Measurements from ENCODE around the gene RFC1. TPM values are rescaled to one million over a fixed set of nuclear protein-coding genes. Genes with fewer than 3 reads are reported as not detected.
A peak's percentile ranks its signal among the peaks of the same experiment; 100 is the strongest.
"Not testable (repeated sequence)": the region's sequence is repeated elsewhere in the genome, so short reads cannot be mapped to it uniquely, and the experiment has no call there.

Gene RFC1
- total RNA-seq, 2 experiments from 2014 or later: 97.0 to 104 TPM

DNA sequence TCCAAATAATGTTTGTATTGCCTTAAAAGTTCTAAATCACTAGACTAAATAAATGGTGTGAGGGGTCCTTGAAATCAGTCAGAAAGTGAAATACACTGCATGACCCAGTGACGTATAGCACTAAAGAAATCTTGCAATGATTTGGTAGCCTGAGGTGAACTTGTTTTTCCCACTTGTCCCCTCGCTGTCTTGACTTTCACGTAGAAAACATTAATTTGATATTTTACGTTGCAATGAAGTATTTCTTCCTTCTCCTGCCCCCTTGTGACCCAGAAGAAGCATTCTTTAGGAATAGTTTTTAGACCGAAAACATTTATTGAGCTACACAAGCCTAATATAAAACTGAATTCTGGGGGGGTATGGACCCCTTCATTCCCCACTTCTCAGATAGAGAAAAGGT, 44.3 kb upstream of the RFC1 start:
- POLR2A ChIA-PET: no interaction called here
- Histone ChIP-seq H3K4me3 (ENCODE audit: low read length) (no peak overlapping the region), H3K9me3 (ENCODE audit: control insufficient read depth in 1 of 2, insufficient read depth in 1 of 2, low read length in 2 of 2) (no peaks in the 10 kb centered on the region), H3K4me1 (ENCODE audit: insufficient read depth, low read length) (no peaks in the 10 kb centered on the region), H3K27me3 (ENCODE audit: control insufficient read depth in 1 of 2, insufficient read depth in 2 of 2, low read length in 2 of 2) (no peaks in the 10 kb centered on the region), H3K36me3 (ENCODE audit: insufficient read depth, low read length) (no peaks in the 10 kb centered on the region), H3K27ac (ENCODE audit: low read depth in 1 of 2, low read length in 2 of 2) (no peak overlapping the region)
- TF ChIP-seq, protein P1, sequence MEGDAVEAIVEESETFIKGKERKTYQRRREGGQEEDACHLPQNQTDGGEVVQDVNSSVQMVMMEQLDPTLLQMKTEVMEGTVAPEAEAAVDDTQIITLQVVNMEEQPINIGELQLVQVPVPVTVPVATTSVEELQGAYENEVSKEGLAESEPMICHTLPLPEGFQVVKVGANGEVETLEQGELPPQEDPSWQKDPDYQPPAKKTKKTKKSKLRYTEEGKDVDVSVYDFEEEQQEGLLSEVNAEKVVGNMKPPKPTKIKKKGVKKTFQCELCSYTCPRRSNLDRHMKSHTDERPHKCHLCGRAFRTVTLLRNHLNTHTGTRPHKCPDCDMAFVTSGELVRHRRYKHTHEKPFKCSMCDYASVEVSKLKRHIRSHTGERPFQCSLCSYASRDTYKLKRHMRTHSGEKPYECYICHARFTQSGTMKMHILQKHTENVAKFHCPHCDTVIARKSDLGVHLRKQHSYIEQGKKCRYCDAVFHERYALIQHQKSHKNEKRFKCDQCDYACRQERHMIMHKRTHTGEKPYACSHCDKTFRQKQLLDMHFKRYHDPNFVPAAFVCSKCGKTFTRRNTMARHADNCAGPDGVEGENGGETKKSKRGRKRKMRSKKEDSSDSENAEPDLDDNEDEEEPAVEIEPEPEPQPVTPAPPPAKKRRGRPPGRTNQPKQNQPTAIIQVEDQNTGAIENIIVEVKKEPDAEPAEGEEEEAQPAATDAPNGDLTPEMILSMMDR (IDR thresholded peaks at IDR 0.05): peak; percentile 12
- Mint-ChIP-seq H3K9me3 (no peaks in the 10 kb centered on the region), H3K27me3 (no peaks in the 10 kb centered on the region), H3K27ac (no peak overlapping the region), H3K4me1 (ENCODE audit: low read depth) (no peaks in the 10 kb centered on the region), H3K36me3 (ENCODE audit: low read depth) (no peaks in the 10 kb centered on the region), H3K4me3 (no peak overlapping the region)
- DNase-seq (peak in 3 of 14 experiments; percentile 2 to 13 (median 4)), ATAC-seq (ENCODE audit: poor library complexity) (no peak)
- CTCF ChIA-PET: no interaction called here
- intact Hi-C loops (cut with DNase I, micrococcal nuclease): loop anchor here in 1 of 2 experiments (5.0 kb wide), 1 partner anchor 508 kb away; no protein-coding TSS in a partner anchor

DNA sequence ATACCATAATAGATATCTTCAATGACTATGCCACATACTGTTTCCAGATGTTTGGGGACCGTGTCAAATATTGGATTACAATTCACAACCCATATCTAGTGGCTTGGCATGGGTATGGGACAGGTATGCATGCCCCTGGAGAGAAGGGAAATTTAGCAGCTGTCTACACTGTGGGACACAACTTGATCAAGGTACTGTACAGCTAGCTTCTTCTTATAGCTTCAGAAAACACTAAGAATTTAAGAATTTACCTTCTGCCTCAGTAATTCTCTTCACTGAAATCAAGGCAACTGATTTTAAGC, 41.4 kb upstream of the RFC1 start:
- CTCF ChIA-PET: interaction anchor here (2.3 kb wide), 1 partner anchor 10 kb away, joined by 6 read pairs; no protein-coding TSS in a partner anchor
- H3K4me3 ChIP-seq (ENCODE audit: low read length): no peak overlapping the region
- Mint-ChIP-seq H3K4me3 (no peak overlapping the region), H3K27ac (no peak overlapping the region), H3K4me1 (ENCODE audit: low read depth) (no peaks in the 10 kb centered on the region), H3K27me3 (no peaks in the 10 kb centered on the region), H3K9me3 (no peaks in the 10 kb centered on the region), H3K36me3 (ENCODE audit: low read depth) (no peaks in the 10 kb centered on the region)
- H3K4me1 ChIP-seq (ENCODE audit: insufficient read depth, low read length): no peaks in the 10 kb centered on the region
- TF ChIP-seq, protein P1 (IDR thresholded peaks at IDR 0.05): no peak
- ATAC-seq (ENCODE audit: poor library complexity): no peak
- H3K27ac ChIP-seq (ENCODE audit: low read depth in 1 of 2, low read length in 2 of 2): no peak overlapping the region
- H3K36me3 ChIP-seq (ENCODE audit: insufficient read depth, low read length): no peaks in the 10 kb centered on the region
- no peaks in the 10 kb centered on the region for H3K9me3 ChIP-seq (ENCODE audit: control insufficient read depth in 1 of 2, insufficient read depth in 1 of 2, low read length in 2 of 2)
- POLR2A ChIA-PET: no interaction called here
- H3K27me3 ChIP-seq (ENCODE audit: control insufficient read depth in 1 of 2, insufficient read depth in 2 of 2, low read length in 2 of 2): no peaks in the 10 kb centered on the region
- no peak for DNase-seq
- intact Hi-C loops (cut with DNase I, micrococcal nuclease): no loop called here

DNA sequence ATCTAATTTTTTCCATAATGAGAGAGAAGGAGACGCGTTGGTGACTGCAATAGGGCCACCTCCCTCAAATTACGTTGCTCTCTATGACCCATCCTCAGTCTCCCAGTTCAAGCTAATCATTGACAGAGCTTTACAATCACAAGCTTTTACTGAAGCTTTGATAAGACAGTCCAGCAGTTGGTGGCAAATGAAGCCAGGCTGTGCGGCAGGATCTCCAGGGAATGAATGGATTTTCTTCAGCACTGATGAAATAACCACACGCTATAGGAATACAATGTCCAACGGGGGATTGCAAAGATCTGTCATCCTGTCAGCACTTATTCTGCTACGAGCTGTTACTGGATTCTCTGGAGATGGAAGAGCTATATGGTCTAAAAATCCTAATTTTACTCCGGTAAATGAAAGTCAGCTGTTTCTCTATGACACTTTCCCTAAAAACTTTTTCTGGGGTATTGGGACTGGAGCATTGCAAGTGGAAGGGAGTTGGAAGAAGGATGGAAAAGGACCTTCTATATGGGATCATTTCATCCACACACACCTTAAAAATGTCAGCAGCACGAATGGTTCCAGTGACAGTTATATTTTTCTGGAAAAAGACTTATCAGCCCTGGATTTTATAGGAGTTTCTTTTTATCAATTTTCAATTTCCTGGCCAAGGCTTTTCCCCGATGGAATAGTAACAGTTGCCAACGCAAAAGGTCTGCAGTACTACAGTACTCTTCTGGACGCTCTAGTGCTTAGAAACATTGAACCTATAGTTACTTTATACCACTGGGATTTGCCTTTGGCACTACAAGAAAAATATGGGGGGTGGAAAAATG, 40.8 kb upstream of the RFC1 start, which contains the start of gene KLB:
Gene KLB, plus strand, starts transcription at position 168 of the 821 bp plus-strand sequence. Its CDS starts 20 bp downstream, at position 188.
- Histone ChIP-seq H3K27ac (ENCODE audit: low read depth in 1 of 2, low read length in 2 of 2) (no peak within 1 kb of the TSS), H3K4me1 (ENCODE audit: insufficient read depth, low read length) (no peaks in the 10 kb centered on the region), H3K4me3 (ENCODE audit: low read length) (no peak within 1 kb of the TSS), H3K9me3 (ENCODE audit: control insufficient read depth in 1 of 2, insufficient read depth in 1 of 2, low read length in 2 of 2) (no peaks in the 10 kb centered on the region), H3K27me3 (ENCODE audit: control insufficient read depth in 1 of 2, insufficient read depth in 2 of 2, low read length in 2 of 2) (no peaks in the 10 kb centered on the region), H3K36me3 (ENCODE audit: insufficient read depth, low read length) (no peaks in the 10 kb centered on the region)
- POLR2A ChIA-PET: no interaction called here
- Mint-ChIP-seq H3K4me1 (ENCODE audit: low read depth) (no peaks in the 10 kb centered on the region), H3K36me3 (ENCODE audit: low read depth) (no peaks in the 10 kb centered on the region), H3K27me3 (no peaks in the 10 kb centered on the region), H3K9me3 (no peaks in the 10 kb centered on the region), H3K27ac (no peak within 1 kb of the TSS), H3K4me3 (no peak within 1 kb of the TSS)
- ATAC-seq (ENCODE audit: poor library complexity) (no peak), DNase-seq (no peak)
- CTCF ChIA-PET: interaction anchor here (0.8 to 2.3 kb wide), 2 partner anchors 11 to 89 kb away, joined by 4 to 6 read pairs; no protein-coding TSS in a partner anchor
- TF ChIP-seq, protein P1 (IDR thresholded peaks at IDR 0.05): no peak
- intact Hi-C loops (cut with DNase I, micrococcal nuclease): no loop called here

DNA sequence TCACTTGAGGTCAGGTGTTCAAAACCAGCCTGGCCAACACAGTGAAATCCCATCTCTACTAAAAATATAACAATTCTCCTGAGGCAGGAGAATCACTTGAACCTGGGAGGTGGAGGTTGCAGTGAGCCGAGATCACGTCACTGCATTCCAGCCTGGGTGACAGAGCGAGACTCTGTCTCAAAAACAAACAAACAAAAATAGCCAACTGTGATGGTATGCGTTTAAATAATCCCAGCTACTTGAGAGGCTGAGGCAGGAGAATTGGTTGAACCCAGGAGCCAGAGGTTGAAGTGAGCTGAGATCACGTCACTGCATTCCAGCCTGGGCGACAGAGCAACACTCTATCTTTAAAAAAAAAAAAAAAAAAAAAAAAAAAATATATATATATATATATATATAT, 35.5 kb upstream of the RFC1 start:
- ATAC-seq (ENCODE audit: poor library complexity); H3K27me3 Mint-ChIP-seq: not testable (repeated sequence)

More for the DNA sequence above, 35.5 kb upstream of the RFC1 start:
- POLR2A ChIA-PET; H3K4me3 Mint-ChIP-seq; H3K27ac Mint-ChIP-seq; H3K9me3 Mint-ChIP-seq; H3K36me3 ChIP-seq (ENCODE audit: insufficient read depth, low read length); H3K36me3 Mint-ChIP-seq (ENCODE audit: low read depth); H3K27ac ChIP-seq (ENCODE audit: low read depth in 1 of 2, low read length in 2 of 2); intact Hi-C loops (cut with DNase I, micrococcal nuclease); CTCF ChIA-PET; H3K9me3 ChIP-seq (ENCODE audit: control insufficient read depth in 1 of 2, insufficient read depth in 1 of 2, low read length in 2 of 2); H3K27me3 ChIP-seq (ENCODE audit: control insufficient read depth in 1 of 2, insufficient read depth in 2 of 2, low read length in 2 of 2); H3K4me3 ChIP-seq (ENCODE audit: low read length); H3K4me1 Mint-ChIP-seq (ENCODE audit: low read depth); H3K4me1 ChIP-seq (ENCODE audit: insufficient read depth, low read length); DNase-seq: not testable (repeated sequence)

Data from CD4-positive, alpha-beta T cell (primary cell).